Measurements from ENCODE around the gene MDN1.
"Not testable (repeated sequence)": the region's sequence is repeated elsewhere in the genome, so short reads cannot be mapped to it uniquely, and the experiment has no call there.

MDN1 gene

GRCh38 chr6:89768324-89768723 lies 51.3 kb downstream of the MDN1 start:
- no peak for DNase-seq

DNA sequence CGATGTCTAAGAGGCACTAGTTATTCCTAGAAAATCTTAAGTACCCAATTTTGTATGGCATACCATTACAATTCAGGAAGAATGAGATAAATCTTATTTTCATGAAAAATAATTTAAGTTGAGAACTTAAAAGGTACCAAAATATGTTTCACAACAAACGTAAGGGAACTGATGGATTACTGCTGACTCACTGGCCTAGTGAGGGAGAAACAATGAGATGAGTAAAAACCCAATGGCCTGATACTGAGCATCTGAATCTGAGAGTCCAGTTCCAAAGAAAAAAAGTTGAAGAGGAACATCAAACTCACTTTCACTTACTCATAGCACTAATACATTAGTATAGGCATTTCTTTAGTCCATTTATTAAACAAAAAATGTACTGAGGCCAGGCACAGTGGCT lies 56.0 kb downstream of the MDN1 start:
- DNase-seq = peak; percentile 20

DNA sequence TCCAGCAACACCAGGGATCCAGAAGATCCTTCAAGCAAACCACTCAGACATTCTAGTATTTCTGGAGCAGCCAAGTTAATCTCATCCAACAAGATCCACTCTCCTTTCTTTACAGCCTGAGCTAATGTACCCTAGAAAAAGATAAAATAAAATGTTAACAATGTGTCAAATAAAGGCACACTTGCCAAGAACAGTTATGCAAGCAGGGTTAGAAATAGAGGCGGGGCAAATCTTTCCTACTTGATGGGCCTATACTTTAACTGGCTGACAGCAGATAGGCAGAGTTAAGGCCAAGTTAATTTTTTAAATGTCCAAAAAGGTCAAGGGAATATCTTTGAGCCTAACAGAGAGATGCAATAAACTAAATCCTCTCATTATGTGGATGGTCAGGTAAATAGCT lies 60.8 kb downstream of the MDN1 start:
- DNase-seq = no peak

GRCh38 chr6:89750338-89750737 lies 69.3 kb downstream of the MDN1 start:
- DNase-seq = no peak

DNA sequence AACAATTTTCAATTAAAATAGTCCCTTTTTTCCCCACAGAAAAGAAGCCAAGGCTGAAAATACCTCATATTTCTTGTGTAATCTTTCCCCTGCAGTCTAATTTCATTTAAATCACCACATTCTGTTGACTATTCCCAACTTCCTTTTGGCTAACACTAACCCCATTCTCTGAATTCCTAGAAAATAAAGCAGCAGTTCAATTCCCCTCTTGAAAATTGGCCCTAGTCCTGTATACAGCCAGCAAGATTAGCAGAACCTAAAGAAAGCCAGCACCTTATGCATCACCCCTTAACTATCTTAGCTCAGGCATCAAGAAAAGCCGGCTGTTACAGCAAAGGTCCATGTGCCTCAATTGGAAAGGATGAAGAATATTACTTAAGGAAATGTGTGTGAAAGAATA lies 69.7 kb downstream of the MDN1 start:
- peak; percentile 5 for DNase-seq

DNA sequence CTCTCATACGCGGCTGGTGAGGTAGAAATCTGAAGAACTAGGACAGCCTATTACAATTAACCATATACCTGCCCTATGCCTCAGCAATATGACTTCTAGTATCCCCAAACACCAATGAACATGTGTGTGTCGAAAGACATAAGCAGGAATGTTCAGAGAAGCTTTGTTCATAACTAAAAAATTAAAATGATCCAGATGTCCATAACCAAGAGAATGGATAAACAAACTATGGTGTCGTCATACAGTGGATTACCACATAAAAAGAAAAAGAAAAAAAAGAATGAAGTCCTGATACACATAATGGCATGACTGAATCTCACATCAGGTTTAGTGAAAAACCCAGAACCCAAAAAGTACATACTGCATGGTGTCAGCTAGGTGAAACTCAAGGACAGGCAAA lies 73.9 kb downstream of the MDN1 start:
- DNase-seq = peak; percentile 25

- no peak for DNase-seq
Measured at GRCh38 chr6:89745096-89745495, 74.5 kb downstream of the MDN1 start.

DNA sequence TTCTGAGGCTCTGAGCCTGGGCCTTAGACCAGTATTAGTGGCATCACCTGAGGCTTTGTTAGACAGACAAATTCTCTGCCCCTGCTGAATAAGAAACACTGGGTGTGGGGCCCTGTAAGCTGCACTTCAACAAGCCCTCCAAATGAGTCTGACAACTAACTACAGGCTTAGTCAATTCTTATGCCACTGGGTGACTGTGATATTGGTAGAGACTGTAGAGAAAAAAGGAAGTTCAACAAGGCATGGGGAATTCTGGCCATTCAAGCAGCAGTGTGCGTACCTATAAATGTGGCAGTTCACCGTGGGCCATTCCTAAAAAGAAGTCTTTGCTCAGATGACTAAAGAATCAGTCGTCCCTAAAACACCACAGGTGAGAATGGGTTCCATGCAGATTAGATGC lies 82.7 kb downstream of the MDN1 start:
- DNase-seq = no peak

- no peak for DNase-seq
Measured at GRCh38 chr6:89734526-89734925, 85.1 kb downstream of the MDN1 start.

- DNase-seq = no peak
Measured at GRCh38 chr6:89731924-89732567, 87.5 kb downstream of the MDN1 start.

DNA sequence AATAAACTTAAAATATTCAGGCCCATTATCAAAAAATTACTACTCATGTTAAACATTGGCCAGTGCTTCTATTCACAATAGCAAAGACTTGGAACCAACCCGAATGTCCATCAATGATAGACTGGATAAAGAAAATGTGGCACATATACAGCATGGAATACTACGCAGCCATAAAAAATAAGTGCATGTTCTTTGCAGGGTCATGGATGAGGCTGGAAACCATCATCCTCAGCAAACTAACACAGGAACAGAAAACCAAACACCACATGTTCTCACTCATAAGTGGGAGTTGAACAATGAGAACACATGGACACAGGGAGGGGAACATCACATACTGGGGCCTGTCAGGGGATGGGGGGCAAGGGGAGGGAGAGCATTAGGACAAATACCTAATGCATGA lies 88.3 kb downstream of the MDN1 start:
- DNase-seq = not testable (repeated sequence)

DNA sequence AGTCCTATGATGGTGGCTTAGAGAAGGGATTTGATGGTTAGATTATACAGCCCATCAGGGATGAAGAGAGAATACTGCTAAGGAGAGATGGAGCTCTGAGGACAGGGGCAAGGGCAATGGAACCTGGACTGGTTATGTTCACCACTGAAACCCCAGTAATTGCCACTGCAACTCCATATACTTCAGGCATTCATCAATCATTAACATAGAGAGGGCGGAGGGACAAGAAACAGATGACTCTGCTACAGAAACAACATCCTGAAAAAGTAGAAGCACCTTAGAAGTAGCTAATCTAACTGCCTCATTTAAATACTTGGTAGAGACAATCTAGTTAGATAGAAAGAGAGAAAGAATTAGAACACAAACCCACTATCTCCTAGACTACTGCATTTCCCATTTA lies 89.8 kb downstream of the MDN1 start:
- DNase-seq = no peak

DNA sequence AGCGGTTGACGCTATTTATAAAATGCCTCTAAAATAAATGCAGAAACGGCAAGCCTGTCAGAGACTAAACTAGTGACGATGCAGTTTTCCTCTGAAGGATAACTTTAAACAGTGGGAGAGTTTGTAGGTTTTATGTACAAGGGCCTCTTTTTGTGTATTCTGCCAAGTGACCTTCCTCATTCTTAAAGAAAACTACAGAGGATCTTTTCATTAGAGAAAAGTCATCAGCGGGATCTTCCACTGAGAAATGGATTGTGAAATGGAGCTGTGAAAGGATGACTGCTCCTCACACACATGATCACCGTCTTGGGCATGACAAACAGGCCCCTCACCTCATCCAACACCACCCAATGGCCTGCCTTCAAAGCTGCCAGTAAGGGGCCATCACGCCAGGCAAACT lies 92.1 kb downstream of the MDN1 start:
- DNase-seq = no peak

GRCh38 chr6:89724981-89725380 lies 94.6 kb downstream of the MDN1 start:
- no peak for DNase-seq

- no peak for DNase-seq
Measured at GRCh38 chr6:89723046-89723445, 96.5 kb downstream of the MDN1 start.

- no peak for DNase-seq
Measured at GRCh38 chr6:89716532-89716931, 103.1 kb downstream of the MDN1 start.

GRCh38 chr6:89711801-89712200 lies 107.8 kb downstream of the MDN1 start:
- DNase-seq = peak; percentile 37

DNA sequence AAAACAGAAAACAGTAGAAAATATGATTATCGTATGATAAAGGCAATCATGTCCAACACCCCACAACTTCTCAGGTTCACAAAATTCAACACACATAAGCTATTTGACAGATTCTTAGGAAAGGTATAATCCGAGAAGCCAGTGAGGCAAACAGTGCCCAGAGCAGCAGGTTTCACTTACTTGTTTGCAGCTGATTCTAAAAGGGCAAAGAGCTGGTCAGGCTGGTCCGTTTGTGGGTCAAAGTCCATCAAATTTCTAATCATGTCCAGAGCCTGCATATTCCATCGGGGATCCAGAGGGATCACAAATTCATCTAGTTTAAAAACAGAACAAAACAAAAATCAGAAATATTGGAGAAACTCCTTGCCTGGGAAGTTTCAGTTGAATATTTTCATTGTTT lies 111.3 kb downstream of the MDN1 start:
- no peak for DNase-seq

GRCh38 chr6:89707766-89708165 lies 111.8 kb downstream of the MDN1 start:
- no peak for DNase-seq

DNA sequence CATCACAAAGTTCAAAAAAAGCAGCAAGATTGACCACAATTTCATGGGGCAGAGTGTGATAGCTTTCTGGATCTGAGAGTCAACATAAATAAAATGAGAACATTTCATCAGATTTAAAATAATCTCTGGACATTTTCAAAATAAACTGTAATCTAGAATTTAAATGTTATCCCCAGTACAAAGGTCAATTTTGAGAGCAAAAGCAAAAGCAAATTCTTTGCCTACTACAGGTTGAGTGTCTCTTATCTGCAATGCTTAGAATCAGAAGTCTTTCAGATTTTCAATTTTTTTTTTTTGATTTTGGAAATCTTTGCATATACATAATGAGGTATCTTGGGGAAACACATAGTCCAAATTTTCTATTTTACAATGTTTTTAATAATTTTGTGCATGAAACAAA lies 113.5 kb downstream of the MDN1 start:
- no peak for DNase-seq

DNA sequence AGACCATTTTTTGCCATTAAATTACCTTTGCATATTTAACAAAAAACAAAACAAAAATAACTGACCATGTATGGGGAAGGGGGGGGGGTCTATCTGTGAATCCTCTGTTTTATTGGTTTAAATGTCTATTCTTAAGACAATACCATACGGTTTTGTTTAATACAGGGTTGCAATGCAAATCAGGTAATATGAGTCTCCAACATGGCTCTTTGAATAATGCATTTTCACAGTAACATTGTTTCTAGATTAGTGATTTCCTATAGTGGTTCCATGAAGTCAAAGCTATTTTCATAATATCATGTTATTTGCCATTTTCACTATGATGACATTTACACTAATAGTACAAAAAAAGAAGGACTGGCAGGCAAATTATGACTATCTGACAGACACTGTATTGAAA lies 116.3 kb downstream of the MDN1 start:
- no peak for DNase-seq

DNA sequence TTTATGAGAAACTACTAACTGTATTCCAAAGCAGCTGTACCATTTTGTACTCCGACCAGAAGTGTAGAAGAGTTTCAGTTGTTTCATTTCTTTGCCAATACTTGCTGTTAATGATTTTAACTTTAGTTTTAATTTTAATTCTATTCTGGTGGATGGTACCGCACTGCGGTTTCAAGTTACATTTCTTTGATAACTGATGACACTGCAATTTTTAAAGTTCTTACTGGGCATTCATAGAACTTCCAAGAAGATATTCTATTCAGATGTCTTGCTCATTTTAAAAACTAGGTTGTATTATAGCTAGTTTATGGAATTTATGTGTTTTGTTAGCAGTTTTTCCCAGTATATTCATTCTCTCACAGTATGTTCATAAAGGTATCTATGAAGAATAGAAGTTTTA lies 117.2 kb downstream of the MDN1 start:
- DNase-seq = no peak

- no peak for DNase-seq
Measured at GRCh38 chr6:89695667-89696066, 123.9 kb downstream of the MDN1 start.

DNA sequence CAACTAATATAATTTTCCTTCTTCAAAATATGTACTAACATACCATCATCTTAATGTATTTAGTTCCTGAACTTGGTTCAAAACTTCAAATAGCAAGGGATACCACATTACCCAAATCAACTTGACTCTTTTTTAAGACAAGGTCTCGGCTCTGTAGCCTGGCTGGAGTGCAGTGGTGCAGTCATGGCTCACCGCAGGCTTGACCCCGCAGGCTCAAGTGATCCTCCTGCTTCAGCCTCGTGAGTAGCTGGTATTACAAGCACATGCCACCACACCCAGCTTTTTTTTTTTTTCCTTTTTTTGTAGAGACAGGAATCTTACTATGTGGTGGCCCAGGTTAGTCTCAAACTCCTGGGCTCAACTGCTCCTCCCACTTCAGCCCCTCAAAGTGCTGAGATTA lies 125.2 kb downstream of the MDN1 start:
- DNase-seq = no peak

GRCh38 chr6:89693207-89693606 lies 126.4 kb downstream of the MDN1 start:
- DNase-seq = no peak

GRCh38 chr6:89692256-89692655 lies 127.3 kb downstream of the MDN1 start:
- no peak for DNase-seq

Data from fibroblast of upper back skin (primary cell).